Measurements from ENCODE around the gene ARRDC5. TPM values are rescaled to one million over a fixed set of nuclear protein-coding genes. Genes with fewer than 3 reads are reported as not detected.

ARRDC5 gene
- total and polyA plus RNA-seq, 2 of the 13 experiments (the other 11 are each of a cell fraction or from before 2014, with no cell fraction given) = not detected

GRCh38 chr19:4909897-4910593 lies 7.3 kb upstream of the ARRDC5 start (continued):
- TF ChIP-seq SP1 (IDR thresholded peaks at IDR 0.05) (no peak), SP1 (CRISPR knock-in tag; IDR thresholded peaks at IDR 0.05) (peak; percentile 90), SRSF1 (optimal IDR thresholded peaks at IDR 0.05; ENCODE audit: low read depth, low read length) (no peak), CHCHD3 (CRISPR knock-in tag; IDR thresholded peaks at IDR 0.05) (no peak), ZNF883 (CRISPR knock-in tag; IDR thresholded peaks at IDR 0.05; ENCODE audit: not compliant biosample characterization) (no peak), ZNF792 (CRISPR knock-in tag; IDR thresholded peaks at IDR 0.05) (no peak), KMT2B (CRISPR knock-in tag; IDR thresholded peaks at IDR 0.05) (no peak), MXD4 (CRISPR knock-in tag; IDR thresholded peaks at IDR 0.05) (no peak), ARHGAP35 (CRISPR knock-in tag; IDR thresholded peaks at IDR 0.05; ENCODE audit: borderline replicate concordance) (no peak), ZFP90 (CRISPR knock-in tag; IDR thresholded peaks at IDR 0.05; ENCODE audit: borderline replicate concordance) (no peak), POLR2AphosphoS2 (IDR thresholded peaks at IDR 0.05; ENCODE audit: low read depth, low read length) (no peak), SRY (CRISPR knock-in tag; IDR thresholded peaks at IDR 0.05) (no peak), AKNA (CRISPR knock-in tag; IDR thresholded peaks at IDR 0.05; ENCODE audit: borderline replicate concordance) (no peak), BATF2 (CRISPR knock-in tag; IDR thresholded peaks at IDR 0.05) (no peak), ZMYM3 (CRISPR knock-in tag; IDR thresholded peaks at IDR 0.05) (no peak), ZNF256 (CRISPR knock-in tag; conservative IDR thresholded peaks at IDR 0.05) (no peak), KLF12 (CRISPR knock-in tag; IDR thresholded peaks at IDR 0.05; ENCODE audit: borderline replicate concordance) (no peak), HNRNPH1 (optimal IDR thresholded peaks at IDR 0.05; ENCODE audit: low read depth, low read length) (no peak), YY1 (IDR thresholded peaks at IDR 0.05; ENCODE audit: insufficient read depth, insufficient replicate concordance, low read depth, low read length) (no peak), ZNF546 (CRISPR knock-in tag; conservative IDR thresholded peaks at IDR 0.05) (no peak), RARA (CRISPR knock-in tag; IDR thresholded peaks at IDR 0.05) (no peak), ZNF343 (CRISPR knock-in tag; IDR thresholded peaks at IDR 0.05) (no peak), KLF16 (CRISPR knock-in tag; IDR thresholded peaks at IDR 0.05) (no peak)
- TF ChIP-seq, protein P1, sequence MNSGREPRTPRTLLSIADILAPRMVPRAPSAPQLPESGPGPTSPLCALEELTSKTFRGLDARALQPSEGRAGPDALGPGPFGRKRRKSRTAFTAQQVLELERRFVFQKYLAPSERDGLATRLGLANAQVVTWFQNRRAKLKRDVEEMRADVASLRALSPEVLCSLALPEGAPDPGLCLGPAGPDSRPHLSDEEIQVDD (CRISPR knock-in tag; IDR thresholded peaks at IDR 0.05; ENCODE audit: borderline replicate concordance) = no peak
- TF ChIP-seq, protein P2, sequence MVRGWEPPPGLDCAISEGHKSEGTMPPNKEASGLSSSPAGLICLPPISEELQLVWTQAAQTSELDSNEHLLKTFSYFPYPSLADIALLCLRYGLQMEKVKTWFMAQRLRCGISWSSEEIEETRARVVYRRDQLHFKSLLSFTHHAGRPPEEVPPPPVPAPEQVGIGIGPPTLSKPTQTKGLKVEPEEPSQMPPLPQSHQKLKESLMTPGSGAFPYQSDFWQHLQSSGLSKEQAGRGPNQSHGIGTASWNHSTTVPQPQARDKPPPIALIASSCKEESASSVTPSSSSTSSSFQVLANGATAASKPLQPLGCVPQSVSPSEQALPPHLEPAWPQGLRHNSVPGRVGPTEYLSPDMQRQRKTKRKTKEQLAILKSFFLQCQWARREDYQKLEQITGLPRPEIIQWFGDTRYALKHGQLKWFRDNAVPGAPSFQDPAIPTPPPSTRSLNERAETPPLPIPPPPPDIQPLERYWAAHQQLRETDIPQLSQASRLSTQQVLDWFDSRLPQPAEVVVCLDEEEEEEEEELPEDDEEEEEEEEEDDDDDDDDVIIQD (CRISPR knock-in tag; IDR thresholded peaks at IDR 0.05; ENCODE audit: low read depth) = no peak
